Hippocampal formation (tissue), 2 donors: ENCODE measurements around the gene EN1.

Experiments
- DNase-seq, 2 donors: peaks; one replicate each; lab custom pipeline; 2025; lab: John Stamatoyannopoulos, UW

The EN1 gene

GRCh38 chr2:118817469-118817868, 30.0 kb downstream of the EN1 start:
- no peak for DNase-seq

GRCh38 chr2:118816669-118817068, 30.8 kb downstream of the EN1 start:
- no peak for DNase-seq

- no peak for DNase-seq
These were observed 31.7 kb downstream of the EN1 start for GRCh38 chr2:118815731-118816130.

GRCh38 chr2:118815314-118815713, 32.1 kb downstream of the EN1 start:
- no peak for DNase-seq

GRCh38 chr2:118814368-118814767, 33.1 kb downstream of the EN1 start:
- no peak for DNase-seq

GRCh38 chr2:118813601-118814339, 33.7 kb downstream of the EN1 start:
- no peak for DNase-seq

GRCh38 chr2:118813111-118813510, 34.3 kb downstream of the EN1 start:
- no peak for DNase-seq

GRCh38 chr2:118812552-118812951, 34.9 kb downstream of the EN1 start:
- DNase-seq, result no peak

GRCh38 chr2:118811514-118812115, 35.8 kb downstream of the EN1 start:
- no peak for DNase-seq

GRCh38 chr2:118810766-118811165, 36.7 kb downstream of the EN1 start:
- DNase-seq, result no peak

GRCh38 chr2:118808429-118808809, 39.0 kb downstream of the EN1 start:
- DNase-seq, result no peak

- DNase-seq, result no peak
These were observed 39.6 kb downstream of the EN1 start for GRCh38 chr2:118807668-118808428.

- DNase-seq, result no peak
These were observed 40.4 kb downstream of the EN1 start for GRCh38 chr2:118806797-118807667.

GRCh38 chr2:118805064-118805690, 42.3 kb downstream of the EN1 start:
- DNase-seq, result no peak

- no peak for DNase-seq
These were observed 44.4 kb downstream of the EN1 start for GRCh38 chr2:118803012-118803411.

- no peak for DNase-seq
These were observed 46.3 kb downstream of the EN1 start for GRCh38 chr2:118801151-118801550.

- no peak for DNase-seq
These were observed 46.7 kb downstream of the EN1 start for GRCh38 chr2:118800736-118801135.

- DNase-seq, result no peak
These were observed 52.9 kb downstream of the EN1 start for GRCh38 chr2:118794546-118794945.
